NCI-H1048 (cell line): ENCODE measurements around the gene KLF12.

ENCODE experiments used
- DNase-seq: peaks from one replicate; lab custom pipeline; 2025; lab: John Stamatoyannopoulos, UW

The KLF12 gene

GRCh38 chr13:74103970-74104555, 30.1 kb downstream of the KLF12 start:
- no peak for DNase-seq

- DNase-seq = no peak
Measured at GRCh38 chr13:74103196-74103595, 31.0 kb downstream of the KLF12 start.

GRCh38 chr13:74102691-74103090, 31.5 kb downstream of the KLF12 start:
- no peak for DNase-seq

- DNase-seq = no peak
Measured at GRCh38 chr13:74101436-74101835, 32.8 kb downstream of the KLF12 start.

GRCh38 chr13:74098077-74098476, 36.1 kb downstream of the KLF12 start:
- no peak for DNase-seq

- DNase-seq = no peak
Measured at GRCh38 chr13:74097116-74097515, 37.1 kb downstream of the KLF12 start.

- no peak for DNase-seq
Measured at GRCh38 chr13:74093691-74094090, 40.5 kb downstream of the KLF12 start.

- DNase-seq = no peak
Measured at GRCh38 chr13:74092711-74093110, 41.5 kb downstream of the KLF12 start.

GRCh38 chr13:74090869-74091605, 43.2 kb downstream of the KLF12 start:
- DNase-seq = no peak

- no peak for DNase-seq
Measured at GRCh38 chr13:74090397-74090796, 43.8 kb downstream of the KLF12 start.

GRCh38 chr13:74087357-74087756, 46.8 kb downstream of the KLF12 start:
- no peak for DNase-seq
